Activated T-helper 2 cell treated with anti-CD3 and anti-CD28 coated beads, Interferon-gamma antibody, Interleukin-2, Interleukin-4, amounts not matched to agents 10 μg/mL and 5 μg/mL and 100 μg/mL, durations not matched to agents 14 hours and 24 hours and 36 hours (primary cell): ENCODE data around the gene HOXB3. TPM values are rescaled to one million over a fixed set of nuclear protein-coding genes. Genes with fewer than 3 reads are reported as not detected.

Experiments
- DNase-seq: peaks from one replicate; pipeline ENCODE4 v3.0.0; 2021; ENCODE audit warnings: low spot score
- H3K27ac Mint-ChIP-seq: one replicate; pipeline ENCODE4 v1.8.0; 2021; ENCODE audit warnings: mixed read lengths
- H3K27me3 Mint-ChIP-seq: one replicate; pipeline ENCODE4 v1.8.0; 2021; ENCODE audit warnings: low read depth, mixed read lengths
- H3K36me3 Mint-ChIP-seq: one replicate; pipeline ENCODE4 v1.8.0; 2021; ENCODE audit warnings: low read depth, mixed read lengths
- H3K4me1 Mint-ChIP-seq: one replicate; pipeline ENCODE4 v1.8.0; 2021; ENCODE audit warnings: low read depth, mixed read lengths
- H3K4me3 Mint-ChIP-seq: one replicate; pipeline ENCODE4 v1.8.0; 2021; ENCODE audit warnings: low read depth, mild to moderate bottlenecking, moderate library complexity, mixed read lengths
- H3K9me3 Mint-ChIP-seq: one replicate; pipeline ENCODE4 v1.8.0; 2021; ENCODE audit warnings: mixed read lengths
- intact Hi-C: fragments of 100-400 bp; cut with micrococcal nuclease; formaldehyde crosslinking; loops from one replicate; pipeline ENCODE4 v1.15.1; 2023
- total RNA-seq: library from RNA; stranded (reverse); gene quantifications from 2 replicates; pipeline ENCODE4 v1.2.3, GENCODE V29; 2022

Gene HOXB3
- total RNA-seq, 1 donor from 2014 or later: 3.8 TPM

- H3K9me3 Mint-ChIP-seq: no peaks in the 10 kb centered on the region
- H3K36me3 Mint-ChIP-seq: no peaks in the 10 kb centered on the region
- H3K27me3 Mint-ChIP-seq: peaks cover 29% of the 10 kb centered on the region
- peaks cover 9% of the 10 kb centered on the region for H3K4me1 Mint-ChIP-seq
- H3K27ac Mint-ChIP-seq: no peak overlapping the region
- H3K4me3 Mint-ChIP-seq: no peak overlapping the region
- intact Hi-C loops: no loop called here
- no peak for DNase-seq
These were observed 29.9 kb downstream of the HOXB3 start for GRCh38 chr17:48559840-48560817.

GRCh38 chr17:48559122-48559839, 30.8 kb downstream of the HOXB3 start:
- Mint-ChIP-seq H3K27ac (no peak overlapping the region), H3K4me3 (no peak overlapping the region), H3K36me3 (no peaks in the 10 kb centered on the region), H3K9me3 (no peaks in the 10 kb centered on the region), H3K27me3 (peaks cover 28% of the 10 kb centered on the region), H3K4me1 (peaks cover 15% of the 10 kb centered on the region)
- intact Hi-C loops: no loop called here
- no peak for DNase-seq

GRCh38 chr17:48558831-48559121, 31.3 kb downstream of the HOXB3 start:
- DNase-seq: no peak
- Mint-ChIP-seq H3K36me3 (peaks cover under 1% of the 10 kb centered on the region), H3K9me3 (no peaks in the 10 kb centered on the region), H3K4me3 (no peak overlapping the region), H3K27ac (no peak overlapping the region), H3K27me3 (peaks cover 27% of the 10 kb centered on the region), H3K4me1 (peaks cover 15% of the 10 kb centered on the region)
- intact Hi-C loops: no loop called here

- intact Hi-C loops: no loop called here
- Mint-ChIP-seq H3K9me3 (no peaks in the 10 kb centered on the region), H3K27ac (no peak overlapping the region), H3K4me3 (no peak overlapping the region), H3K4me1 (peaks cover 15% of the 10 kb centered on the region), H3K36me3 (peaks cover 3% of the 10 kb centered on the region), H3K27me3 (peaks cover 27% of the 10 kb centered on the region)
- DNase-seq: no peak
These were observed 31.8 kb downstream of the HOXB3 start for GRCh38 chr17:48558057-48558830.

GRCh38 chr17:48556576-48557401, 33.3 kb downstream of the HOXB3 start:
- no peak for DNase-seq
- no peaks in the 10 kb centered on the region for H3K9me3 Mint-ChIP-seq
- H3K27me3 Mint-ChIP-seq: peaks cover 24% of the 10 kb centered on the region
- no peak overlapping the region for H3K4me3 Mint-ChIP-seq
- intact Hi-C loops: no loop called here
- no peak overlapping the region for H3K27ac Mint-ChIP-seq
- H3K4me1 Mint-ChIP-seq: peaks cover 15% of the 10 kb centered on the region
- H3K36me3 Mint-ChIP-seq: peaks cover 3% of the 10 kb centered on the region

GRCh38 chr17:48556229-48556575, 33.8 kb downstream of the HOXB3 start:
- DNase-seq: no peak
- intact Hi-C loops: no loop called here
- H3K27ac Mint-ChIP-seq: no peak overlapping the region
- peaks cover 3% of the 10 kb centered on the region for H3K36me3 Mint-ChIP-seq
- peaks cover 24% of the 10 kb centered on the region for H3K27me3 Mint-ChIP-seq
- no peaks in the 10 kb centered on the region for H3K9me3 Mint-ChIP-seq
- H3K4me1 Mint-ChIP-seq: peaks cover 11% of the 10 kb centered on the region
- no peak overlapping the region for H3K4me3 Mint-ChIP-seq

- H3K27ac Mint-ChIP-seq: no peak overlapping the region
- intact Hi-C loops: no loop called here
- peaks cover 9% of the 10 kb centered on the region for H3K4me1 Mint-ChIP-seq
- DNase-seq: no peak
- peaks cover 24% of the 10 kb centered on the region for H3K27me3 Mint-ChIP-seq
- peak overlapping the region; percentile 79 for H3K4me3 Mint-ChIP-seq
- peaks cover 3% of the 10 kb centered on the region for H3K36me3 Mint-ChIP-seq
- no peaks in the 10 kb centered on the region for H3K9me3 Mint-ChIP-seq
These were observed 34.5 kb downstream of the HOXB3 start for GRCh38 chr17:48555258-48556228.

GRCh38 chr17:48554412-48555257, 35.4 kb downstream of the HOXB3 start:
- Mint-ChIP-seq H3K4me1 (peaks cover 9% of the 10 kb centered on the region), H3K9me3 (no peaks in the 10 kb centered on the region), H3K27ac (no peak overlapping the region), H3K27me3 (peaks cover 21% of the 10 kb centered on the region), H3K4me3 (peak overlapping the region; percentile 79), H3K36me3 (peaks cover 7% of the 10 kb centered on the region)
- intact Hi-C loops: no loop called here
- no peak for DNase-seq

- intact Hi-C loops: no loop called here
- Mint-ChIP-seq H3K27ac (no peak overlapping the region), H3K27me3 (peaks cover 20% of the 10 kb centered on the region), H3K9me3 (no peaks in the 10 kb centered on the region), H3K4me3 (no peak overlapping the region), H3K4me1 (peaks cover 12% of the 10 kb centered on the region), H3K36me3 (peaks cover 7% of the 10 kb centered on the region)
- DNase-seq: no peak
These were observed 36.2 kb downstream of the HOXB3 start for GRCh38 chr17:48553826-48554225.

- H3K27ac Mint-ChIP-seq: no peak overlapping the region
- DNase-seq: no peak
- H3K36me3 Mint-ChIP-seq: peaks cover 7% of the 10 kb centered on the region
- H3K27me3 Mint-ChIP-seq: peaks cover 20% of the 10 kb centered on the region
- peaks cover 17% of the 10 kb centered on the region for H3K4me1 Mint-ChIP-seq
- no peak overlapping the region for H3K4me3 Mint-ChIP-seq
- H3K9me3 Mint-ChIP-seq: no peaks in the 10 kb centered on the region
- intact Hi-C loops: no loop called here
These were observed 36.9 kb downstream of the HOXB3 start for GRCh38 chr17:48553190-48553547.
